CD4-positive, alpha-beta memory T cell (primary cell): Measurements from ENCODE around the gene SLC25A42. TPM values are rescaled to one million over a fixed set of nuclear protein-coding genes. Genes with fewer than 3 reads are reported as not detected.
"Not testable (repeated sequence)": the region's sequence is repeated elsewhere in the genome, so short reads cannot be mapped to it uniquely, and the experiment has no call there.

Experiments used
- CTCF ChIA-PET: fragments of 350-600 bp; sonication (Branson Sonifier 250); formaldehyde crosslinking; loops from one replicate; lab custom pipeline; 2021; ENCODE audit warnings: inconsistent platforms; ENCODE audit not compliant: partially characterized antibody; lab: Charles Lee
- POLR2A ChIA-PET: fragments of 350-600 bp; sonication (Branson Sonifier 250); formaldehyde crosslinking; loops from one replicate; lab custom pipeline; 2021; ENCODE audit not compliant: partially characterized antibody; lab: Charles Lee
- DNase-seq, 5 donors: peaks; one replicate each; pipeline versions ENCODE4 v3.0.0 to v3.0.0-alpha.2; 2020 to 2022; ENCODE audit warnings: mixed read lengths in 1 of 5
- H3K27ac ChIP-seq: one replicate; pipeline ENCODE4 v1.7.0; 2013; ENCODE audit warnings: low read depth, low read length
- H3K27me3 ChIP-seq: 2 replicates; pipeline ENCODE4 v1.7.0; 2013; ENCODE audit warnings: mild to moderate bottlenecking, low read length, moderate library complexity; ENCODE audit not compliant: insufficient read depth
- H3K36me3 ChIP-seq: 2 replicates; pipeline ENCODE4 v1.7.0; 2013; ENCODE audit warnings: mild to moderate bottlenecking, low read length, moderate library complexity; ENCODE audit not compliant: insufficient read depth
- H3K4me1 ChIP-seq: 2 replicates; pipeline ENCODE4 v1.7.0; 2013; ENCODE audit warnings: mild to moderate bottlenecking, low read length, moderate library complexity; ENCODE audit not compliant: insufficient read depth
- H3K4me3 ChIP-seq, 2 donors: one replicate each; pipeline ENCODE4 v1.7.0; 2013; ENCODE audit warnings: low read length in 2 of 2, mild to moderate bottlenecking in 1 of 2
- H3K9me3 ChIP-seq, 2 donors: one replicate each; pipeline ENCODE4 v1.7.0; 2013; ENCODE audit warnings: low read length in 2 of 2, control low read depth in 1 of 2; ENCODE audit not compliant: control insufficient read depth in 1 of 2
- H3K27ac Mint-ChIP-seq, 7 donors: one replicate each; pipeline ENCODE4 v1.8.0; 2020 to 2021; ENCODE audit warnings: mixed read lengths in 7 of 7, mild to moderate bottlenecking in 6 of 7, inconsistent platforms in 3 of 7, moderate library complexity in 3 of 7
- H3K27me3 Mint-ChIP-seq, 2 donors: one replicate each; pipeline ENCODE4 v1.8.0; 2020 to 2021; ENCODE audit warnings: mixed read lengths in 2 of 2
- H3K36me3 Mint-ChIP-seq, 2 donors: one replicate each; pipeline ENCODE4 v1.8.0; 2020 to 2021; ENCODE audit warnings: mixed read lengths in 2 of 2, inconsistent platforms in 1 of 2, mild to moderate bottlenecking in 1 of 2
- H3K4me1 Mint-ChIP-seq, 4 donors: one replicate each; pipeline ENCODE4 v1.8.0; 2020 to 2021; ENCODE audit warnings: mixed read lengths in 4 of 4, mild to moderate bottlenecking in 1 of 4
- H3K4me3 Mint-ChIP-seq, 8 donors: one replicate each; pipeline ENCODE4 v1.8.0; 2020 to 2021; ENCODE audit warnings: mixed read lengths in 8 of 8, mild to moderate bottlenecking in 7 of 8, moderate library complexity in 6 of 8, inconsistent platforms in 3 of 8
- H3K9me3 Mint-ChIP-seq, 8 donors: one replicate each; pipeline ENCODE4 v1.8.0; 2020 to 2021; ENCODE audit warnings: mixed read lengths in 8 of 8, mild to moderate bottlenecking in 5 of 8, inconsistent platforms in 3 of 8, moderate library complexity in 1 of 8
- intact Hi-C: fragments of 100-400 bp; cut with micrococcal nuclease; formaldehyde crosslinking; loops from one replicate; pipeline ENCODE4 v1.15.1; 2023
- polyA plus RNA-seq, 2 donors: library from polyadenylated mRNA; unstranded; fragments of 300-500 nt; fragmentation: Illumina TruSeq; gene quantifications; one replicate each; pipeline ENCODE4 v1.2.3, GENCODE V29; 2021
- total RNA-seq, 2 experiments: library from RNA; stranded (reverse); gene quantifications; one replicate each; pipeline ENCODE4 v1.2.3, GENCODE V29; 2021

The SLC25A42 gene
- 10 to 100 TPM; 28.3 to 31.6 TPM for total RNA-seq
- 10 to 100 TPM; 11.3 to 13.7 TPM for polyA plus RNA-seq

DNA sequence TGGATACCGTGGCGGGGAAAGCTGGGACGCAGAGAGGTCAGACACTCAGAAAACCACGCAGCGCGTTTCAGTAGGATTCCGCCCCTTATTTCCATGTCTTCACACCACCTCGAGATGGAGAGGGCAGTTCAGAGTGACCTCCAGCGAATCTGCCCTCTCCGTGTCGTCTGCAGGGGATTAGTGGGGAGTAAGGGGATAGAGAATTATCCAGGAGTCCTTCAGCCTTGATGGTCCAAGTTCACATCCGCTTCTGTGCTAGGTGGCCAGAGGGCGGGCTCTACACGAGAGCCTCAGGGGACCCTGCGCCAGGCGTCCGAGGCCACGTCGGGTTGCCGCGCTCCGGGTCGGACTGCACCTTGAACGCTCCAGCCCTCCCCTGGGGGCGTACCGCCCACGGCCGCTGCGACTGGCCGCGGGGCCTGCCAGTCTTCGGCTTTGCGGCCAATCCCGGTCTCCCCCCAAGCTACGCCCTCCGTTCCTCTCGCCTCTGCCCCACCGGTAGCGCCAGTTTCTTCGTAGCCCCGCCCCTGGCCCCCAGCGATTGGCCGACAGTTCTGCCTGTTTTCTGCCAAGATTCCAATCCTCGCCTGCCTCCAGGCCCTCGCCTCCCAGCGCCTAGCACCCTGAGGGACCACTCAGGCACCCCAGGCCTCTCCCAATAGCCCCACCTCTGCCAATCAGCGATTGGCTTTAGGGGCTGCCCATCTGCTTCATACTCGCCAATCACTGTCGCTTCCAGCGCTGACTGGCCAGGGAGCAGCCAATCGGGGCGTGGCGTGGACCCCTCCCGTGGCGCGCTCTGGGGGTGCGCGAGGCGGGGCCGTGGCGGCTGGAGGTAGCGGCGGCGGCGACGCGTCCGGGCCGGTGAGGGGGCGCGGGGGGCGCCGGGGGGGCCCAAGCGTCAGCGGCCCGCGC, at the start of gene SLC25A42:
TSS of gene SLC25A42 (plus strand) at position 812 of the 915 bp plus-strand sequence. CDS start 32,131 bp downstream, outside the sequence.
- Mint-ChIP-seq H3K36me3 (peaks cover 3 to 5% of the 10 kb centered on the region in 2 donors), H3K9me3 (no peaks in the 10 kb centered on the region), H3K4me3 (peak within 1 kb of the TSS; percentile 84 to 95 (median 91)), H3K27ac (peak within 1 kb of the TSS; percentile 82 to 93 (median 91)), H3K27me3 (no peaks in the 10 kb centered on the region), H3K4me1 (peaks cover 19 to 43% (median 28%) of the 10 kb centered on the region in 4 donors)
- no peaks in the 10 kb centered on the region for H3K27me3 ChIP-seq
- peak; percentile 99 to 100 (median 99) for DNase-seq
- no peaks in the 10 kb centered on the region for H3K9me3 ChIP-seq
- H3K4me1 ChIP-seq, result peaks cover 38% of the 10 kb centered on the region
- peak within 1 kb of the TSS; percentile 83 to 85 for H3K4me3 ChIP-seq
- POLR2A ChIA-PET, result interaction anchor here (0.9 to 2.3 kb wide), 6 partner anchors 9 to 144 kb away, joined by 3 to 12 read pairs (median 3); partner anchors contain the start of genes COPE, DDX49, NR2C2AP and TMEM161A
- CTCF ChIA-PET, result interaction anchor here (1.1 to 1.3 kb wide), 2 partner anchors 9 to 43 kb away, joined by 3 read pairs; no protein-coding TSS in a partner anchor
- intact Hi-C loops, result loop anchor here (1.0 to 2.0 kb wide), 2 partner anchors 30 to 75 kb away; partner anchors contain the start of genes ARMC6, SUGP2 and TMEM161A
- peak within 1 kb of the TSS; percentile 57 for H3K27ac ChIP-seq
- H3K36me3 ChIP-seq, result no peaks in the 10 kb centered on the region

- ChIA-PET POLR2A (no interaction called here), CTCF (interaction anchor here (0.8 to 1.3 kb wide), 2 partner anchors 42 to 95 kb away, joined by 3 read pairs; no protein-coding TSS in a partner anchor)
- peaks cover 42 to 63% of the 10 kb centered on the region in 2 donors for H3K36me3 Mint-ChIP-seq
- no peak overlapping the region for H3K4me3 Mint-ChIP-seq
- DNase-seq, result no peak
- peaks cover 47% of the 10 kb centered on the region for H3K36me3 ChIP-seq
- peaks cover 10% of the 10 kb centered on the region for H3K4me1 ChIP-seq
- no peaks in the 10 kb centered on the region for H3K9me3 ChIP-seq
- H3K4me3 ChIP-seq, result no peak overlapping the region
- H3K9me3 Mint-ChIP-seq, result no peaks in the 10 kb centered on the region
- intact Hi-C loops, result no loop called here
- no peaks in the 10 kb centered on the region for H3K27me3 Mint-ChIP-seq
- H3K4me1 Mint-ChIP-seq, result peaks cover 10 to 38% (median 16%) of the 10 kb centered on the region in 4 donors
- H3K27ac ChIP-seq, result no peak overlapping the region
- H3K27me3 ChIP-seq, result no peaks in the 10 kb centered on the region
- H3K27ac Mint-ChIP-seq, result peak overlapping the region in 1 of 7 donors; percentile 22
Measured at GRCh38 chr19:19021115-19021514, 42.7 kb upstream of the SLC25A42 start.

- ChIA-PET POLR2A (no interaction called here), CTCF (no interaction called here)
- Mint-ChIP-seq H3K36me3 (peaks cover 45 to 65% of the 10 kb centered on the region in 2 donors), H3K9me3 (no peaks in the 10 kb centered on the region), H3K27ac (peak overlapping the region in 4 of 7 donors; percentile 11 to 65 (median 56)), H3K4me1 (peaks cover 14 to 48% (median 23%) of the 10 kb centered on the region in 4 donors), H3K27me3 (no peaks in the 10 kb centered on the region), H3K4me3 (no peak overlapping the region)
- Histone ChIP-seq H3K36me3 (peaks cover 50% of the 10 kb centered on the region), H3K4me3 (no peak overlapping the region), H3K9me3 (no peaks in the 10 kb centered on the region), H3K27ac (no peak overlapping the region), H3K27me3 (no peaks in the 10 kb centered on the region), H3K4me1 (peaks cover 10% of the 10 kb centered on the region)
- intact Hi-C loops, result no loop called here
- DNase-seq, result no peak
Measured at GRCh38 chr19:19022380-19022961, 41.3 kb upstream of the SLC25A42 start.

- intact Hi-C loops, H3K27me3 ChIP-seq, POLR2A ChIA-PET, DNase-seq, H3K9me3 Mint-ChIP-seq, H3K9me3 ChIP-seq, CTCF ChIA-PET, H3K4me3 ChIP-seq, H3K27ac ChIP-seq, H3K27me3 Mint-ChIP-seq: not testable (repeated sequence)
- peaks cover 19 to 48% (median 23%) of the 10 kb centered on the region in 4 donors for H3K4me1 Mint-ChIP-seq
- H3K4me3 Mint-ChIP-seq, result peak overlapping the region in 1 of 8 donors; percentile 29
- peak overlapping the region in 1 of 7 donors; percentile 50 for H3K27ac Mint-ChIP-seq
- Histone ChIP-seq H3K36me3 (peaks cover 56% of the 10 kb centered on the region), H3K4me1 (peaks cover 10% of the 10 kb centered on the region)
- H3K36me3 Mint-ChIP-seq, result peaks cover 53 to 70% of the 10 kb centered on the region in 2 donors
Measured at GRCh38 chr19:19023376-19023775, 40.4 kb upstream of the SLC25A42 start.

GRCh38 chr19:19025861-19026260, 37.9 kb upstream of the SLC25A42 start:
- H3K27ac ChIP-seq, result no peak overlapping the region
- Mint-ChIP-seq H3K9me3 (no peaks in the 10 kb centered on the region), H3K27me3 (no peaks in the 10 kb centered on the region), H3K4me1 (peaks cover 22 to 54% (median 27%) of the 10 kb centered on the region in 4 donors), H3K36me3 (peaks cover 54 to 71% of the 10 kb centered on the region in 2 donors), H3K4me3 (no peak overlapping the region), H3K27ac (peak overlapping the region in 1 of 7 donors; percentile 30)
- ChIA-PET CTCF (no interaction called here), POLR2A (no interaction called here)
- no peaks in the 10 kb centered on the region for H3K9me3 ChIP-seq
- DNase-seq, result no peak
- intact Hi-C loops, result no loop called here
- H3K4me3 ChIP-seq, result no peak overlapping the region
- peaks cover 10% of the 10 kb centered on the region for H3K4me1 ChIP-seq
- H3K27me3 ChIP-seq, result no peaks in the 10 kb centered on the region
- peaks cover 55% of the 10 kb centered on the region for H3K36me3 ChIP-seq

GRCh38 chr19:19026299-19026971, 37.4 kb upstream of the SLC25A42 start:
- no peak for DNase-seq
- no peak overlapping the region for H3K4me3 ChIP-seq
- H3K27me3 ChIP-seq, result no peaks in the 10 kb centered on the region
- ChIA-PET CTCF (no interaction called here), POLR2A (no interaction called here)
- no peak overlapping the region for H3K4me3 Mint-ChIP-seq
- peaks cover 22 to 53% (median 29%) of the 10 kb centered on the region in 4 donors for H3K4me1 Mint-ChIP-seq
- H3K4me1 ChIP-seq, result peaks cover 10% of the 10 kb centered on the region
- peaks cover 55% of the 10 kb centered on the region for H3K36me3 ChIP-seq
- H3K36me3 Mint-ChIP-seq, result peaks cover 53 to 69% of the 10 kb centered on the region in 2 donors
- intact Hi-C loops, result no loop called here
- peak overlapping the region in 1 of 7 donors; percentile 73 for H3K27ac Mint-ChIP-seq
- no peak overlapping the region for H3K27ac ChIP-seq
- H3K9me3 Mint-ChIP-seq, result no peaks in the 10 kb centered on the region
- no peaks in the 10 kb centered on the region for H3K9me3 ChIP-seq
- H3K27me3 Mint-ChIP-seq, result no peaks in the 10 kb centered on the region
